Stimulated activated CD4-positive, alpha-beta T cell treated with anti-CD3 and anti-CD28 coated beads, Interleukin-4, amount 100 ng/mL, for 24 hours (primary cell): Measurements from ENCODE around the gene NFYB.

Source experiments
- DNase-seq: peaks from one replicate; pipeline ENCODE4 v3.0.0-alpha.2; 2020

Gene NFYB

GRCh38 chr12:104109446-104110271 is 28.4 kb downstream of the NFYB start:
- DNase-seq, result no peak

- DNase-seq, result peak; percentile 90
Observed at GRCh38 chr12:104108755-104109445, 29.1 kb downstream of the NFYB start.

GRCh38 chr12:104106965-104107364 is 31.0 kb downstream of the NFYB start:
- no peak for DNase-seq

GRCh38 chr12:104105461-104105860 is 32.5 kb downstream of the NFYB start:
- DNase-seq, result no peak

GRCh38 chr12:104097954-104098353 is 40.1 kb downstream of the NFYB start:
- DNase-seq, result no peak

GRCh38 chr12:104095289-104095688 is 42.7 kb downstream of the NFYB start:
- no peak for DNase-seq

GRCh38 chr12:104094284-104094683 is 43.7 kb downstream of the NFYB start:
- DNase-seq, result no peak

- DNase-seq, result no peak
Observed at GRCh38 chr12:104091136-104091535, 46.9 kb downstream of the NFYB start.

GRCh38 chr12:104090685-104091084 is 47.3 kb downstream of the NFYB start:
- no peak for DNase-seq

- peak; percentile 58 for DNase-seq
Observed at GRCh38 chr12:104083769-104084475, 54.1 kb downstream of the NFYB start.

GRCh38 chr12:104080764-104081163 is 57.2 kb downstream of the NFYB start:
- DNase-seq, result no peak

GRCh38 chr12:104079024-104079423 is 59.0 kb downstream of the NFYB start:
- DNase-seq, result no peak

- DNase-seq, result no peak
Observed at GRCh38 chr12:104073699-104074098, 64.3 kb downstream of the NFYB start.

- DNase-seq, result no peak
Observed at GRCh38 chr12:104072099-104072498, 65.9 kb downstream of the NFYB start.
